ENCODE measurements around the gene NRROS.

GRCh38 chr3:196596355-196596754 lies 43.1 kb upstream of the NRROS start:
- no peak for TF ChIP-seq CTCF (IDR thresholded peaks at IDR 0.05)
- no peak for TF ChIP-seq POLR2A (IDR thresholded peaks at IDR 0.05)
- no peak for TF ChIP-seq POLR2AphosphoS5 (IDR thresholded peaks at IDR 0.05; ENCODE audit: insufficient read depth in 1 of 2, low read depth in 1 of 2)

Measured in vagina (tissue), 2 donors.